Muscle of leg (tissue), 11 donors: ENCODE measurements around the gene SMOC2. TPM values are rescaled to one million over a fixed set of nuclear protein-coding genes. Genes with fewer than 3 reads are reported as not detected.
"Not testable (repeated sequence)": the region's sequence is repeated elsewhere in the genome, so short reads cannot be mapped to it uniquely, and the experiment has no call there.

ENCODE experiments used
- DNase-seq: peaks from one replicate; pipeline ENCODE4 v3.0.0; 2013
- H3K27ac ChIP-seq: one replicate; pipeline ENCODE4 v1.5.1; 2013; ENCODE audit warnings: mild to moderate bottlenecking, low read length, control low read depth
- H3K27me3 ChIP-seq: one replicate; pipeline ENCODE4 v1.6.1; 2013; ENCODE audit warnings: low read length; ENCODE audit not compliant: control insufficient read depth, insufficient read depth
- H3K36me3 ChIP-seq: one replicate; pipeline ENCODE4 v1.6.1; 2013; ENCODE audit warnings: low read length; ENCODE audit not compliant: control insufficient read depth, insufficient read depth
- H3K4me1 ChIP-seq: one replicate; pipeline ENCODE4 v1.6.1; 2013; ENCODE audit warnings: low read length; ENCODE audit not compliant: control insufficient read depth, insufficient read depth
- H3K4me3 ChIP-seq: one replicate; pipeline ENCODE4 v1.5.1; 2013; ENCODE audit warnings: low read length, control low read depth
- H3K9me3 ChIP-seq: replicated peaks from 2 replicates; pipeline ENCODE4 v1.6.1; 2013; ENCODE audit warnings: low read depth, low read length; ENCODE audit not compliant: control insufficient read depth
- WGBS: methylation state at CpG from one replicate; pipeline ENCODE4 v1.1.5; 2013; ENCODE audit warnings: missing lambda C conversion rate; ENCODE audit not compliant: insufficient coverage; 5-methylcytosine and 5-hydroxymethylcytosine counted together
- polyA plus RNA-seq, 8 donors: library from polyadenylated mRNA; unstranded; fragments of 120-200 nt; gene quantifications; one replicate each; pipeline versions ENCODE4 v1.2.1 to v1.2.3, GENCODE V29; 2013; ENCODE audit warnings: inconsistent platforms in 1 of 8, low replicate concordance in 1 of 8; ENCODE audit not compliant: insufficient read length in 8 of 8, insufficient read depth in 1 of 8
- total RNA-seq: library from RNA; stranded (reverse); fragments of 120-200 nt; gene quantifications from one replicate; pipeline ENCODE4 v1.2.4, GENCODE V29; 2013

Gene SMOC2
- total and polyA plus RNA-seq, 9 donors = 58.0 to 109 (median 78.9) TPM

- peaks cover 16% of the 10 kb centered on the region for H3K4me1 ChIP-seq
- not testable (repeated sequence) for H3K27ac ChIP-seq, H3K9me3 ChIP-seq, DNase-seq, H3K27me3 ChIP-seq, H3K4me3 ChIP-seq, H3K36me3 ChIP-seq
- WGBS = 81% methylated on average over 4 of the region's 16 CpGs
Observed at GRCh38 chr6:168705271-168705670, 264.3 kb downstream of the SMOC2 start.

- 88% methylated on average over 24 of the region's 25 CpGs for WGBS
- peaks cover 7% of the 10 kb centered on the region for H3K27me3 ChIP-seq
Observed at GRCh38 chr6:168706471-168707177, 265.6 kb downstream of the SMOC2 start.

GRCh38 chr6:168708526-168708925 is 267.5 kb downstream of the SMOC2 start:
- Histone ChIP-seq H3K36me3 (no peaks in the 10 kb centered on the region), H3K4me3 (no peak overlapping the region), H3K4me1 (peaks cover 15% of the 10 kb centered on the region), H3K9me3 (no peaks in the 10 kb centered on the region), H3K27ac (no peak overlapping the region), H3K27me3 (peaks cover 5% of the 10 kb centered on the region)
- WGBS = no CpG with 5 or more reads among the region's 5 CpGs
- DNase-seq = peak; percentile 28

More at GRCh38 chr6:168706471-168707177, 265.6 kb downstream of the SMOC2 start:
- no peaks in the 10 kb centered on the region for H3K36me3 ChIP-seq
- DNase-seq = no peak
- no peaks in the 10 kb centered on the region for H3K9me3 ChIP-seq
- H3K4me3 ChIP-seq = no peak overlapping the region
- H3K27ac ChIP-seq = no peak overlapping the region
- peaks cover 12% of the 10 kb centered on the region for H3K4me1 ChIP-seq

- H3K27me3 ChIP-seq = peaks cover 5% of the 10 kb centered on the region
- H3K27ac ChIP-seq = no peak overlapping the region
- H3K4me3 ChIP-seq = no peak overlapping the region
- peak; percentile 61 for DNase-seq
- WGBS = 40% methylated on average over 1 of the region's 2 CpGs
- H3K4me1 ChIP-seq = peaks cover 11% of the 10 kb centered on the region
- no peaks in the 10 kb centered on the region for H3K9me3 ChIP-seq
- no peaks in the 10 kb centered on the region for H3K36me3 ChIP-seq
Observed at GRCh38 chr6:168708984-168709383, 268.0 kb downstream of the SMOC2 start.

GRCh38 chr6:168709390-168709789 is 268.4 kb downstream of the SMOC2 start:
- Histone ChIP-seq H3K4me3 (no peak overlapping the region), H3K36me3 (no peaks in the 10 kb centered on the region), H3K27ac (no peak overlapping the region), H3K4me1 (peaks cover 7% of the 10 kb centered on the region), H3K9me3 (no peaks in the 10 kb centered on the region), H3K27me3 (peaks cover 5% of the 10 kb centered on the region)
- 68% methylated on average over 9 of the region's 9 CpGs for WGBS
- no peak for DNase-seq

- 94% methylated on average over 7 of the region's 9 CpGs for WGBS
Observed at GRCh38 chr6:168709991-168710390, 269.0 kb downstream of the SMOC2 start.

GRCh38 chr6:168711049-168711640 is 270.2 kb downstream of the SMOC2 start:
- DNase-seq = no peak
- no peak overlapping the region for H3K4me3 ChIP-seq
- no CpG with 5 or more reads among the region's 5 CpGs for WGBS
- peaks cover 3% of the 10 kb centered on the region for H3K4me1 ChIP-seq
- peaks cover 5% of the 10 kb centered on the region for H3K27me3 ChIP-seq
- H3K9me3 ChIP-seq = no peaks in the 10 kb centered on the region
- H3K27ac ChIP-seq = no peak overlapping the region
- no peaks in the 10 kb centered on the region for H3K36me3 ChIP-seq

More at GRCh38 chr6:168709991-168710390, 269.0 kb downstream of the SMOC2 start:
- no peak for DNase-seq
- no peaks in the 10 kb centered on the region for H3K36me3 ChIP-seq
- H3K9me3 ChIP-seq = no peaks in the 10 kb centered on the region
- no peak overlapping the region for H3K4me3 ChIP-seq
- peaks cover 5% of the 10 kb centered on the region for H3K27me3 ChIP-seq
- peaks cover 3% of the 10 kb centered on the region for H3K4me1 ChIP-seq
- no peak overlapping the region for H3K27ac ChIP-seq

- no peak for DNase-seq
- Histone ChIP-seq H3K27ac (no peak overlapping the region), H3K36me3 (no peaks in the 10 kb centered on the region), H3K27me3 (peaks cover 6% of the 10 kb centered on the region), H3K4me1 (peaks cover 3% of the 10 kb centered on the region), H3K9me3 (no peaks in the 10 kb centered on the region), H3K4me3 (no peak overlapping the region)
- WGBS = 89% methylated on average over 11 of the region's 11 CpGs
Observed at GRCh38 chr6:168711666-168712300, 270.8 kb downstream of the SMOC2 start.

- DNase-seq = no peak
- no peaks in the 10 kb centered on the region for H3K9me3 ChIP-seq
- H3K4me1 ChIP-seq = peaks cover 3% of the 10 kb centered on the region
- 70% methylated on average over 3 of the region's 5 CpGs for WGBS
- no peak overlapping the region for H3K4me3 ChIP-seq
- H3K27ac ChIP-seq = no peak overlapping the region
- H3K27me3 ChIP-seq = peaks cover 6% of the 10 kb centered on the region
- H3K36me3 ChIP-seq = no peaks in the 10 kb centered on the region
Observed at GRCh38 chr6:168712993-168713392, 272.0 kb downstream of the SMOC2 start.

GRCh38 chr6:168713839-168714238 is 272.9 kb downstream of the SMOC2 start:
- Histone ChIP-seq H3K27me3 (peaks cover 6% of the 10 kb centered on the region), H3K4me3 (no peak overlapping the region), H3K4me1 (peaks cover 3% of the 10 kb centered on the region), H3K27ac (no peak overlapping the region), H3K36me3 (no peaks in the 10 kb centered on the region), H3K9me3 (no peaks in the 10 kb centered on the region)
- WGBS = 57% methylated on average over 1 of the region's 3 CpGs
- no peak for DNase-seq
